ENCODE results near the gene SMC5.

GRCh38 chr9:70390933-70391341 is 132.2 kb downstream of the SMC5 start:
- TF ChIP-seq CTCF (IDR thresholded peaks at IDR 0.05) = no peak
- TF ChIP-seq POLR2A (IDR thresholded peaks at IDR 0.05) = no peak

Data from lower leg skin (tissue), 3 donors.